Measurements from ENCODE around the gene TRAF4.
A peak's percentile ranks its signal among the peaks of the same experiment; 100 is the strongest.

The TRAF4 gene

GRCh38 chr17:28744104-28744971 is 527 bp downstream of the TRAF4 start:
- H3K4me3 ChIP-seq (ENCODE audit: low read depth, low read length), result peak overlapping the region; percentile 80
- TF ChIP-seq CTCF (IDR thresholded peaks at IDR 0.05; ENCODE audit: borderline replicate concordance, insufficient read depth, low read depth, low read length), result no peak

- peak overlapping the region; percentile 80 for H3K4me3 ChIP-seq (ENCODE audit: low read depth, low read length)
- no peak for TF ChIP-seq CTCF (IDR thresholded peaks at IDR 0.05; ENCODE audit: borderline replicate concordance, insufficient read depth, low read depth, low read length)
Observed at GRCh38 chr17:28744972-28745785, 1.4 kb downstream of the TRAF4 start.

DNA sequence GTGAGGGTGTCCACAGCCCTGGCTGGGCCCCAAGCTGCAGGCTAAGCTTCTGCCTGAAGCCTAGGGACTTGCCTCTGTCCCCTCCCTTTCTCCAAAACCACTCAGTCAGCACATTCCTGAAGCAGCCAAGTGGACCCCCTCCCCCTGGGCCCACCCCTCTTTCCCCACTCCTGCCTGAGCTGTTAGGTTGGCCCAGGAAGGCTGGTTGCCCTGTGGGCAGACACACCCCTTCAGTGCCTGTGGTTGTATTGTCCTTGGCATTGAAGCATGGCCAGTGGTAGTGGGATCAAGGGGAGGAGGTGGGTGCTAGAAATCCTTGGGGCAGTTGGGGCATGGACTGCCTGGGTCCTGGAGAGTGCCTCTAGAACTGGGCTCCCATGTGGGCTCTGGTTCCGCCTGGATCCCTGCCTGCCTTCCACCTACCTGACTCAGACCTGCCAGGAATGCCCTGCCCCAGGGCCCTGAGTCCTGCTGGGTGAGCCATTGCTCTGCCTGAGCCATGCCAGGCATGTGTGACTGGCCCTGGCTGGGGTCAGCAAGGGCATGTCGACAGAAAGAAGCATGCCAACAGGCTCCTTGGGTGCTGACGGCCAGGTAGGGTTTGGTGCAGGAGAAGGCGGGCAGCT is 2.1 kb downstream of the TRAF4 start:
- H3K4me3 ChIP-seq (ENCODE audit: low read depth, low read length), result peak overlapping the region; percentile 80
- no peak for TF ChIP-seq CTCF (IDR thresholded peaks at IDR 0.05; ENCODE audit: borderline replicate concordance, insufficient read depth, low read depth, low read length)

DNA sequence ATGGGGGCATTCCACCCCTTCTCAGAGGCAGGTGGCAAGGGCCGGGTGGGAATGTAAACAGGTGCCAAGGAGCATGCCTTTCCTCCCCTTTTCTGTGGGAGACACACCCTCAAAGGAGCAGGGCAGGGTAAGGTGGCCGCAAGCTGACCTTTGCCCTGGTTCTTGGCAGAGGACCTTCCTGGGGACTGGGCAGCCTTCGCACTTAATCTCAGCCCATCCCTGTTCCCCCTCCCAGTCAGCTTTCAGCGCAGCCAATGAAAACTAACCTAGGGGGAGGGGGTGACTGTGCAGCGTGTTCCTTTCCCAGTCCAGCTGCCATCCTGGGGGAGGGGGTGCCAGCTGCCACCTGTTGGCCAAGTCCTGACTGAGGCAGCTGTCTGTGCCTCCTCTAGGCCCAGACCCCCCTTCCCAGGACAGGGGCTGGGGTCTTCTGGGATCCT is 2.8 kb downstream of the TRAF4 start:
- TF ChIP-seq CTCF (IDR thresholded peaks at IDR 0.05; ENCODE audit: borderline replicate concordance, insufficient read depth, low read depth, low read length), result no peak
- H3K4me3 ChIP-seq (ENCODE audit: low read depth, low read length), result no peak overlapping the region

DNA sequence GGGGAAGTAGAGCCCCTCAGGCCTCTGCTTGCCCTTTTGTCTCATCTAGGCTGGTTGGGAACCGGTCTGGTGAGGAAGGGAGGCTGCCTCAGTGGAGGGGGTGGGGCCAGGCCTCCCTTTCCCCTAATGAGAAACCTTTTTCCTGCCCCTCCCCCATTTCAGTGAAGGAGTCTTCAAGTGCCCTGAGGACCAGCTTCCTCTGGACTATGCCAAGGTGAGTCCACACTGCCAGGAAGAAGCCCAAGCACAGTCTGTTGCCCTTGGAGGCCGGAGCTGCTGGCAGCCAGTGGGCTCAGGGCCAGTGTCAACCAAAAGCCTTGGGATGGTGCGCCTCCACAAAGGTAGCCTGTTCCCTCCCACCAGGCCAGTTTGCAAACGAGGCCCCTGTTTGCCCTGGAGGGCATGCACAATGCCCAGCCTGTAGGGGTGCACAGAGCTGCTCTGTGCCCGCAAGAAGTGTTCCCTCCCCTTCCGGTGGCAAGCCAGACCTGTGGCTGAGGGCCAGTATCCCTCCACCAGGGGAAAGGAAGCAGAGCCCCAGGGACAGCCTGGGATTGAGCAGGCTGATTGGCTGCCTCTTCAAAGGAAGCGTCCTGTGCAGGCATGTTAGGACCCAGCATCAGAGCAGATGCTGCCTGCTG is 3.4 kb downstream of the TRAF4 start:
- H3K4me3 ChIP-seq (ENCODE audit: low read depth, low read length), result no peak overlapping the region
- no peak for TF ChIP-seq CTCF (IDR thresholded peaks at IDR 0.05; ENCODE audit: borderline replicate concordance, insufficient read depth, low read depth, low read length)

- TF ChIP-seq CTCF (IDR thresholded peaks at IDR 0.05; ENCODE audit: borderline replicate concordance, insufficient read depth, low read depth, low read length), result no peak
- H3K4me3 ChIP-seq (ENCODE audit: low read depth, low read length), result no peak overlapping the region
Observed at GRCh38 chr17:28747801-28748750, 4.3 kb downstream of the TRAF4 start.
